CD4-positive, alpha-beta T cell (primary cell): ENCODE data around the gene XDH. TPM values are rescaled to one million over a fixed set of nuclear protein-coding genes. Genes with fewer than 3 reads are reported as not detected.

Experiments
- ATAC-seq: fragments of 200-7000 bp; cut with Tn5 transposase; one replicate; pipeline ENCODE4 v1.10.0; 2022; ENCODE audit warnings: mild to moderate bottlenecking; ENCODE audit not compliant: poor library complexity
- CTCF ChIA-PET: fragments of 350-600 bp; sonication (Branson Sonifier 250); formaldehyde crosslinking; loops from one replicate; lab custom pipeline; 2021; ENCODE audit warnings: antibody characterized with exemption, inconsistent platforms; lab: Charles Lee
- POLR2A ChIA-PET: fragments of 350-600 bp; sonication (Branson Sonifier 250); formaldehyde crosslinking; loops from one replicate; lab custom pipeline; 2021; ENCODE audit warnings: antibody characterized with exemption, inconsistent platforms; lab: Charles Lee
- DNase-seq, 14 experiments: peaks; one replicate each; pipeline ENCODE4 v3.0.0-alpha.2; 2013 to 2020; ENCODE audit warnings: mixed read lengths in 2 of 14
- H3K27ac ChIP-seq, 2 donors: one replicate each; pipeline versions ENCODE4 v1.5.1 to v1.7.0; 2013; ENCODE audit warnings: low read length in 2 of 2, low read depth in 1 of 2, mild to moderate bottlenecking in 1 of 2
- H3K27me3 ChIP-seq, 2 experiments: 1 replicate in 1 of 2; 2 replicates in 1 of 2; pipeline versions ENCODE4 v1.6.1 to v1.7.0; 2013; ENCODE audit warnings: low read length in 2 of 2, control low read depth in 1 of 2, mild to moderate bottlenecking in 1 of 2, moderate library complexity in 1 of 2; ENCODE audit not compliant: insufficient read depth in 2 of 2, control insufficient read depth in 1 of 2
- H3K36me3 ChIP-seq: one replicate; pipeline ENCODE4 v1.6.1; 2013; ENCODE audit warnings: low read length, control low read depth; ENCODE audit not compliant: insufficient read depth
- H3K4me1 ChIP-seq: one replicate; pipeline ENCODE4 v1.6.1; 2013; ENCODE audit warnings: low read length, control low read depth; ENCODE audit not compliant: insufficient read depth
- H3K4me3 ChIP-seq: one replicate; pipeline ENCODE4 v1.5.1; 2013; ENCODE audit warnings: mild to moderate bottlenecking, low read length, moderate library complexity
- H3K9me3 ChIP-seq, 2 experiments: 1 replicate in 1 of 2; 2 replicates in 1 of 2; pipeline versions ENCODE4 v1.6.1 to v1.7.0; 2013; ENCODE audit warnings: low read length in 2 of 2, mild to moderate bottlenecking in 2 of 2, control low read depth in 1 of 2, moderate library complexity in 1 of 2; ENCODE audit not compliant: control insufficient read depth in 1 of 2, insufficient read depth in 1 of 2
- H3K27ac Mint-ChIP-seq: one replicate; pipeline ENCODE4 v1.8.0; 2020; ENCODE audit warnings: mixed read lengths
- H3K27me3 Mint-ChIP-seq: one replicate; pipeline ENCODE4 v1.8.0; 2021; ENCODE audit warnings: mixed read lengths
- H3K36me3 Mint-ChIP-seq: one replicate; pipeline ENCODE4 v1.8.0; 2021; ENCODE audit warnings: low read depth, mixed read lengths
- H3K4me1 Mint-ChIP-seq: one replicate; pipeline ENCODE4 v1.8.0; 2021; ENCODE audit warnings: low read depth, mixed read lengths
- H3K4me3 Mint-ChIP-seq: one replicate; pipeline ENCODE4 v1.8.0; 2020; ENCODE audit warnings: mild to moderate bottlenecking, mixed read lengths
- H3K9me3 Mint-ChIP-seq: one replicate; pipeline ENCODE4 v1.8.0; 2020; ENCODE audit warnings: mixed read lengths
- CTCF ChIP-seq: fragments of 200-600 bp; IDR thresholded peaks from one replicate; pipeline ENCODE4 v1.8.0; 2022; ENCODE audit warnings: antibody characterized with exemption, mild to moderate bottlenecking
- intact Hi-C, 2 experiments: fragments of 100-400 bp; cut with DNase I in 1 of 2; cut with micrococcal nuclease in 1 of 2; formaldehyde crosslinking; loops; one replicate each; pipeline versions ENCODE4 v1.15.1 to v1.9.0; 2023 to 2025; cut with DNase I, micrococcal nuclease
- total RNA-seq, 174 experiments: library from RNA in 2 of 174; stranded (reverse) in 2 of 174; gene quantifications; one replicate each; pipeline ENCODE4 v1.2.3 and lab custom pipeline; 2021 to 2026

The XDH gene
- total RNA-seq, 2 experiments from 2014 or later = 0.05 TPM; not detected in 1

- no peak for ATAC-seq
- POLR2A ChIA-PET = no interaction called here
- CTCF ChIA-PET = no interaction called here
- H3K9me3 ChIP-seq = no peaks in the 10 kb centered on the region
- H3K27ac Mint-ChIP-seq = no peak overlapping the region
- H3K4me3 ChIP-seq = no peak overlapping the region
- H3K27me3 Mint-ChIP-seq = peaks cover 15% of the 10 kb centered on the region
- no peak for TF ChIP-seq CTCF
- H3K36me3 ChIP-seq = no peaks in the 10 kb centered on the region
- no peaks in the 10 kb centered on the region for H3K4me1 Mint-ChIP-seq
- H3K4me3 Mint-ChIP-seq = no peak overlapping the region
- DNase-seq = no peak
- no peaks in the 10 kb centered on the region for H3K36me3 Mint-ChIP-seq
- no peaks in the 10 kb centered on the region for H3K4me1 ChIP-seq
- H3K27me3 ChIP-seq = no peaks in the 10 kb centered on the region
- no peak overlapping the region for H3K27ac ChIP-seq
- H3K9me3 Mint-ChIP-seq = peaks cover 10% of the 10 kb centered on the region
- intact Hi-C loops = no loop called here
Observed at GRCh38 chr2:31442376-31442775, 27.8 kb upstream of the XDH start.

- H3K9me3 ChIP-seq = no peaks in the 10 kb centered on the region
- H3K27me3 Mint-ChIP-seq = peaks cover 10% of the 10 kb centered on the region
- ATAC-seq (no peak), DNase-seq (no peak)
- TF ChIP-seq CTCF = no peak
- no peak overlapping the region for H3K4me3 Mint-ChIP-seq
- H3K36me3 Mint-ChIP-seq = no peaks in the 10 kb centered on the region
- no peaks in the 10 kb centered on the region for H3K27me3 ChIP-seq
- ChIA-PET POLR2A (no interaction called here), CTCF (interaction anchor here (0.6 to 0.7 kb wide), 3 partner anchors 139 to 1502 kb away, joined by 3 to 4 read pairs (median 4); no protein-coding TSS in a partner anchor)
- no peaks in the 10 kb centered on the region for H3K4me1 Mint-ChIP-seq
- peaks cover 10% of the 10 kb centered on the region for H3K9me3 Mint-ChIP-seq
- H3K36me3 ChIP-seq = no peaks in the 10 kb centered on the region
- H3K4me3 ChIP-seq = no peak overlapping the region
- no peak overlapping the region for H3K27ac Mint-ChIP-seq
- no peak overlapping the region for H3K27ac ChIP-seq
- intact Hi-C loops = no loop called here
- no peaks in the 10 kb centered on the region for H3K4me1 ChIP-seq
Observed at GRCh38 chr2:31440764-31441163, 26.2 kb upstream of the XDH start.

- H3K27ac Mint-ChIP-seq = no peak overlapping the region
- peaks cover 12% of the 10 kb centered on the region for H3K4me1 ChIP-seq
- H3K27ac ChIP-seq = no peak overlapping the region
- POLR2A ChIA-PET = no interaction called here
- no peak overlapping the region for H3K4me3 Mint-ChIP-seq
- no peaks in the 10 kb centered on the region for H3K36me3 Mint-ChIP-seq
- CTCF ChIA-PET = no interaction called here
- no peak for DNase-seq
- H3K9me3 ChIP-seq = no peaks in the 10 kb centered on the region
- no peak for ATAC-seq
- no peaks in the 10 kb centered on the region for H3K9me3 Mint-ChIP-seq
- TF ChIP-seq CTCF = no peak
- no peak overlapping the region for H3K4me3 ChIP-seq
- peaks cover 0 to 5% of the 10 kb centered on the region in 2 experiments for H3K27me3 ChIP-seq
- peaks cover 7% of the 10 kb centered on the region for H3K4me1 Mint-ChIP-seq
- H3K27me3 Mint-ChIP-seq = peaks cover 5% of the 10 kb centered on the region
- intact Hi-C loops = no loop called here
- H3K36me3 ChIP-seq = no peaks in the 10 kb centered on the region
Observed at GRCh38 chr2:31434911-31435310, 20.4 kb upstream of the XDH start.
